ENCODE measurements around the gene LSAMP. TPM values are rescaled to one million over a fixed set of nuclear protein-coding genes. Genes with fewer than 3 reads are reported as not detected.

The LSAMP gene
- total and polyA plus RNA-seq, 2 of the 4 experiments (the other 2 are of a cell fraction) = 7.9 to 8.0 TPM

DNA sequence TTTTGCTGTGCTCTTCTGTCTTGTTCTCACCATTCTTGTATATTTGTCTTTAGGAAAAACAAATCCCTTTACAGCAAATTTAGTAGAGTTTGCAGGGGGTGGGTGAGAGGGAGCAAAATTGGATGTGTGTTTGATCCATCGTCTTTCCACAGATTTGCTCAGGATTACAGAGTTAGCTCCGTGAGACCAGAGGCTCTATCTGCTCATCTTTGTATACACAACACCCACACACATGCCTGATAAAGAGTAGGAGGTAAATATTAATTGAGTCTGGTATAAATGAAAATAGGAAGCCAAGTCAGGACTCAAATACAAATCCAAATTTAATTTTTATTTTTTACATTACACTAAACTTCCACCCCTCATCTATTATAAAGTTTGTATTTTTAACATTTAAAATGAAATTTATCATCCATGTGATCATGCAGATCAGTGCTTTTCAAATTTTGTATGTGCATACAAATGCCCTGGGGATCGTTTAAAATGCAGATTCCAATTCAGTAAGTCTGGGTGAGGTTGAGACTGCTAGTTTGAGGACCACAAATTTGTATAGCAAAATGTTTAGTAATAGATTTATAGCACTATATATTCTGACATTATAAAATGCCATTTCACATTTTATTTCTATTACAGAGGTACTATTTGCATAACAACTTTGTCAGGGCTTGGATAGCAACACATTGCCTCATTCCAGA, 326.7 kb downstream of the LSAMP start:
- ChIA-PET CTCF (no interaction called here), POLR2A (ENCODE audit: unreplicated experiment) (no interaction called here)
- no peak overlapping the region for H4K5ac ChIP-seq (ENCODE audit: low read depth, low read length)
- no peak overlapping the region for H2AK9ac ChIP-seq (replicated peaks; ENCODE audit: low read depth, low read length, poor library complexity)
- no peaks in the 10 kb centered on the region for H3K79me1 ChIP-seq (ENCODE audit: low read depth in 1 of 2, low read length in 2 of 2)
- no peak overlapping the region for H2BK120ac ChIP-seq (ENCODE audit: low read depth, low read length)
- H3K4me3 ChIP-seq (ENCODE audit: insufficient read depth, low read depth, low read length) = no peak overlapping the region
- H4K20me1 ChIP-seq (ENCODE audit: insufficient read depth, low read length) = no peaks in the 10 kb centered on the region
- no peak overlapping the region for H2BK5ac ChIP-seq (ENCODE audit: low read depth, low read length, poor library complexity, severe bottlenecking)
- no peak overlapping the region for H4K91ac ChIP-seq (ENCODE audit: insufficient read depth, low read depth, low read length)
- H3K9me3 ChIP-seq (ENCODE audit: control insufficient read depth, insufficient read depth, low read length) = no peaks in the 10 kb centered on the region
- no peak overlapping the region for H2AK5ac ChIP-seq (ENCODE audit: low read depth, low read length)
- H3K4me2 ChIP-seq (ENCODE audit: low read depth, low read length) = no peak overlapping the region
- in situ Hi-C loops (cut with MboI; ENCODE audit: low sequenced_read_pairs) = no loop called here
- no CpG with 5 or more reads among the region's 3 CpGs for WGBS, 2 experiments (ENCODE audit: extremely low coverage in 2 of 2, insufficient read length in 1 of 2)
- no peaks in the 10 kb centered on the region for H3K36me3 ChIP-seq (ENCODE audit: control insufficient read depth, insufficient read depth, low read length)
- H3K9me1 ChIP-seq (ENCODE audit: insufficient read depth, low read length) = no peaks in the 10 kb centered on the region
- no peak for ATAC-seq (ENCODE audit: low read depth)
- H3K9ac ChIP-seq (ENCODE audit: low read depth, low read length) = no peak overlapping the region
- H3K18ac ChIP-seq (ENCODE audit: low read depth, low read length) = no peak overlapping the region
- H3K27ac ChIP-seq (ENCODE audit: insufficient read depth, low read length) = no peak overlapping the region
- H2BK15ac ChIP-seq (ENCODE audit: low read depth, low read length) = no peak overlapping the region
- H3K14ac ChIP-seq (replicated peaks; ENCODE audit: low read depth, low read length) = no peak overlapping the region
- no peak overlapping the region for H3K56ac ChIP-seq (ENCODE audit: extremely low read depth, insufficient read depth, low read length)
- no peak overlapping the region for H3K23ac ChIP-seq (ENCODE audit: low read depth, low read length)
- H2AFZ ChIP-seq (replicated peaks; ENCODE audit: low read length, poor library complexity) = no peak overlapping the region
- no peak overlapping the region for H2BK20ac ChIP-seq (ENCODE audit: low read depth, low read length)
- intact Hi-C loops (cut with micrococcal nuclease) = no loop called here
- no peak overlapping the region for H4K8ac ChIP-seq (ENCODE audit: low read depth in 2 of 2, low read length in 2 of 2)
- BruUV-seq (replicated peaks) = no TSS peak
- dilution Hi-C loops (cut with HindIII; ENCODE audit: low sequenced_read_pairs, unreplicated experiment) = no loop called here
- TF ChIP-seq, protein P1, sequence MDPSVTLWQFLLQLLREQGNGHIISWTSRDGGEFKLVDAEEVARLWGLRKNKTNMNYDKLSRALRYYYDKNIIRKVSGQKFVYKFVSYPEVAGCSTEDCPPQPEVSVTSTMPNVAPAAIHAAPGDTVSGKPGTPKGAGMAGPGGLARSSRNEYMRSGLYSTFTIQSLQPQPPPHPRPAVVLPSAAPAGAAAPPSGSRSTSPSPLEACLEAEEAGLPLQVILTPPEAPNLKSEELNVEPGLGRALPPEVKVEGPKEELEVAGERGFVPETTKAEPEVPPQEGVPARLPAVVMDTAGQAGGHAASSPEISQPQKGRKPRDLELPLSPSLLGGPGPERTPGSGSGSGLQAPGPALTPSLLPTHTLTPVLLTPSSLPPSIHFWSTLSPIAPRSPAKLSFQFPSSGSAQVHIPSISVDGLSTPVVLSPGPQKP (IDR thresholded peaks at IDR 0.05; ENCODE audit: borderline replicate concordance, low read depth, low read length) = no peak
- TF ChIP-seq, protein P2, sequence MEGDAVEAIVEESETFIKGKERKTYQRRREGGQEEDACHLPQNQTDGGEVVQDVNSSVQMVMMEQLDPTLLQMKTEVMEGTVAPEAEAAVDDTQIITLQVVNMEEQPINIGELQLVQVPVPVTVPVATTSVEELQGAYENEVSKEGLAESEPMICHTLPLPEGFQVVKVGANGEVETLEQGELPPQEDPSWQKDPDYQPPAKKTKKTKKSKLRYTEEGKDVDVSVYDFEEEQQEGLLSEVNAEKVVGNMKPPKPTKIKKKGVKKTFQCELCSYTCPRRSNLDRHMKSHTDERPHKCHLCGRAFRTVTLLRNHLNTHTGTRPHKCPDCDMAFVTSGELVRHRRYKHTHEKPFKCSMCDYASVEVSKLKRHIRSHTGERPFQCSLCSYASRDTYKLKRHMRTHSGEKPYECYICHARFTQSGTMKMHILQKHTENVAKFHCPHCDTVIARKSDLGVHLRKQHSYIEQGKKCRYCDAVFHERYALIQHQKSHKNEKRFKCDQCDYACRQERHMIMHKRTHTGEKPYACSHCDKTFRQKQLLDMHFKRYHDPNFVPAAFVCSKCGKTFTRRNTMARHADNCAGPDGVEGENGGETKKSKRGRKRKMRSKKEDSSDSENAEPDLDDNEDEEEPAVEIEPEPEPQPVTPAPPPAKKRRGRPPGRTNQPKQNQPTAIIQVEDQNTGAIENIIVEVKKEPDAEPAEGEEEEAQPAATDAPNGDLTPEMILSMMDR (conservative IDR thresholded peaks at IDR 0.05; ENCODE audit: low read depth, low read length) = no peak
- no peak for TF ChIP-seq RAD21 (IDR thresholded peaks at IDR 0.05; ENCODE audit: low read length)
- TF ChIP-seq POLR2A (IDR thresholded peaks at IDR 0.05; ENCODE audit: low read depth, low read length) = no peak
- no peak for TF ChIP-seq RCOR1 (IDR thresholded peaks at IDR 0.05; ENCODE audit: insufficient replicate concordance, low read length)
- TF ChIP-seq CHD1 (IDR thresholded peaks at IDR 0.05; ENCODE audit: low read depth, low read length) = no peak
- no peak for TF ChIP-seq NFE2L2 (IDR thresholded peaks at IDR 0.05; ENCODE audit: low read depth, low read length)
- no peak for TF ChIP-seq CEBPB (IDR thresholded peaks at IDR 0.05; ENCODE audit: low read depth, low read length)
- no peak for TF ChIP-seq SMC3 (IDR thresholded peaks at IDR 0.05; ENCODE audit: low read depth, low read length)
- no peak for TF ChIP-seq FOS (IDR thresholded peaks at IDR 0.05; ENCODE audit: low read depth, low read length)
- TF ChIP-seq, protein P3, sequence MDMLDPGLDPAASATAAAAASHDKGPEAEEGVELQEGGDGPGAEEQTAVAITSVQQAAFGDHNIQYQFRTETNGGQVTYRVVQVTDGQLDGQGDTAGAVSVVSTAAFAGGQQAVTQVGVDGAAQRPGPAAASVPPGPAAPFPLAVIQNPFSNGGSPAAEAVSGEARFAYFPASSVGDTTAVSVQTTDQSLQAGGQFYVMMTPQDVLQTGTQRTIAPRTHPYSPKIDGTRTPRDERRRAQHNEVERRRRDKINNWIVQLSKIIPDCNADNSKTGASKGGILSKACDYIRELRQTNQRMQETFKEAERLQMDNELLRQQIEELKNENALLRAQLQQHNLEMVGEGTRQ (IDR thresholded peaks at IDR 0.05; ENCODE audit: low read depth, low read length) = no peak
- no peaks in the 10 kb centered on the region for H3K27me3 ChIP-seq (ENCODE audit: control insufficient read depth, insufficient read depth, low read length)
- DNase-seq = no peak
- no peaks in the 10 kb centered on the region for H3K4me1 ChIP-seq (ENCODE audit: control insufficient read depth, insufficient read depth, low read length)
- no peak overlapping the region for H3K4ac ChIP-seq (ENCODE audit: low read depth, low read length)
